Measurements from ENCODE around the gene TMEM9.

The TMEM9 gene

DNA sequence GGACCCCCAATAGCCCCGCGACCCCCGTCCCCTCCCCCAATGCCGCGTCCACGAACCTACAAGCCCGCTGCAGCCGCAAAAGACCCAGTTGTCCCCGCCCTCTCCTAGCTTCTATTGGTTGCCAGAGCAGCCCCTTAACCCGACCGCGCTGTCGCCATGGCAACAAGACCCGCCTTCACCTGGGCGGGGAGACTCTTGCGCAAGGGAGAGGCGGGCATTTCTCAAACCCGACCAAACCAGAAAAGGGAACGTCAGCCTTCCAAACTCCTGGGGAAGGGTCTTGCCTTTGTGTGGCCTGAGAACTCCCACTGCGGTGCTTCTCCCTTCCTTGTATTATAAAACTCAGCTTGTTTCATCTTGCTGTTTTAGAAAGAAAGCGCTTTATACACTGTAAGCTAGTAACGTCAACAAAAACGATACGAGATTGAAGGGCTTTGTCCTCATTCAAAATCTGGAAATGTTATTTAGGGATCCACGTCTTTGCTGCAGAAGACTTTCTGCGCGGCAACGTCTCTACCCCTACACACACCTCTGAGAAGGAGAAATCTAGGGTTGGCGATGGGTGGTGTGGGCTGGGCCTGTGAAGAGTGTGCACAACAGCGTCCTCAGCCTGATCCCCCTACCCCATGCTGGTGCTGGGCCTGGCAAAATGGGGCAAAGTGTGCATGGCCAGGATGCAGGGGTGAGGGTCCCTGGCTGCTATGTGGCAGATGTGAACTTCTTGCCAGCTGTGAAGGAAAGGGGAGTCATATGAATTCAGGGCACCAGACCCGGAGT lies at the start of gene TMEM9:
Gene TMEM9 (minus strand): TSS at position 86 of the 777 bp plus-strand sequence. CDS start 551 bp downstream, outside the sequence.
- in situ Hi-C loops (cut with MboI; ENCODE audit: low sequenced_read_pairs), result no loop called here

DNA sequence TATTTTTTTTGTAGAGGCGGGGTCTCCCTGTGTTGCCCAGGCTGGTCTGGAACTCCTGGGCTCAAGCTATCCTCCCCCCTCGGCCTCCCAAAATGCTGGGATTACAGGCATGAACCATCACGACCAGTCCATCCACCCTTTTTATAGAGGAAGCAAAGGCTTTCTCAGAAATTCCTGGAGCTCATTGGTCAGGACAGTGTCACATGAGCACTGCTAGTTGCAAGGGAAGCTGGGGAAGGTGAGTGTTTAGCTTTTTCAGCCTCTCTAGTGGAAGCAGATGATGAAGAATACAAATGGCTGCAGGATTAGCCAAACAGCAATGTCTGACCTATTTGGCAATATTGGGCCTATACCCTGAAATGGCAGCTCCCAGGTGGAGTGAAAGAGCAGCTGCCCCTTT lies 44.3 kb upstream of the TMEM9 start:
- in situ Hi-C loops (cut with MboI; ENCODE audit: low sequenced_read_pairs), result no loop called here

GRCh38 chr1:201194046-201194445 lies 39.8 kb upstream of the TMEM9 start:
- in situ Hi-C loops (cut with MboI; ENCODE audit: low sequenced_read_pairs), result no loop called here

GRCh38 chr1:201192261-201192788 lies 38.1 kb upstream of the TMEM9 start:
- in situ Hi-C loops (cut with MboI; ENCODE audit: low sequenced_read_pairs), result no loop called here

- in situ Hi-C loops (cut with MboI; ENCODE audit: low sequenced_read_pairs), result no loop called here
Measured at GRCh38 chr1:201191653-201192260, 37.5 kb upstream of the TMEM9 start.

GRCh38 chr1:201190624-201191051 lies 36.4 kb upstream of the TMEM9 start, which contains the start of gene IGFN1:
TSS of gene IGFN1 (plus strand) at chr1:201190824. CDS start at chr1:201193294, 2,470 bp downstream.
- in situ Hi-C loops (cut with MboI; ENCODE audit: low sequenced_read_pairs), result no loop called here

GRCh38 chr1:201190005-201190404 lies 35.7 kb upstream of the TMEM9 start:
- in situ Hi-C loops (cut with MboI; ENCODE audit: low sequenced_read_pairs), result no loop called here

GRCh38 chr1:201189085-201189484 lies 34.8 kb upstream of the TMEM9 start:
- in situ Hi-C loops (cut with MboI; ENCODE audit: low sequenced_read_pairs), result no loop called here

GRCh38 chr1:201186192-201186591 lies 31.9 kb upstream of the TMEM9 start:
- in situ Hi-C loops (cut with MboI; ENCODE audit: low sequenced_read_pairs), result no loop called here

GRCh38 chr1:201185527-201186128 lies 31.4 kb upstream of the TMEM9 start:
- in situ Hi-C loops (cut with MboI; ENCODE audit: low sequenced_read_pairs), result no loop called here

DNA sequence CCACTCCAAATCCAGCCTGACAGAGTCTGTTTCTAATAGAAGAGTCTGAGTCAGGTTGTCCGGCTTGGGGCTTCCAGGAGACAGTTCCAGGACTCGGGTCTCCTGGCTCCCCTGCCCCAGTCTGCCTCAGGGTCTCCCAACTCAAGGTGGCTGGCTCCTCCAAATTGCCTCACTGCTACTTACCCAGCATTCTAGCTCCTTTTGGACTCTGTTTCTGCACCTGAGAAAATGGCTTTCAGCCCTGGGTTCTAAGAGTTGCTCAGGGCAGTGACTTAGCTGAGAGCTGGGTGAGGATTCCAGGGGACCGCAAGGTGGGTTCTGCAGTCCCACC lies 30.8 kb upstream of the TMEM9 start:
- in situ Hi-C loops (cut with MboI; ENCODE audit: low sequenced_read_pairs), result no loop called here

DNA sequence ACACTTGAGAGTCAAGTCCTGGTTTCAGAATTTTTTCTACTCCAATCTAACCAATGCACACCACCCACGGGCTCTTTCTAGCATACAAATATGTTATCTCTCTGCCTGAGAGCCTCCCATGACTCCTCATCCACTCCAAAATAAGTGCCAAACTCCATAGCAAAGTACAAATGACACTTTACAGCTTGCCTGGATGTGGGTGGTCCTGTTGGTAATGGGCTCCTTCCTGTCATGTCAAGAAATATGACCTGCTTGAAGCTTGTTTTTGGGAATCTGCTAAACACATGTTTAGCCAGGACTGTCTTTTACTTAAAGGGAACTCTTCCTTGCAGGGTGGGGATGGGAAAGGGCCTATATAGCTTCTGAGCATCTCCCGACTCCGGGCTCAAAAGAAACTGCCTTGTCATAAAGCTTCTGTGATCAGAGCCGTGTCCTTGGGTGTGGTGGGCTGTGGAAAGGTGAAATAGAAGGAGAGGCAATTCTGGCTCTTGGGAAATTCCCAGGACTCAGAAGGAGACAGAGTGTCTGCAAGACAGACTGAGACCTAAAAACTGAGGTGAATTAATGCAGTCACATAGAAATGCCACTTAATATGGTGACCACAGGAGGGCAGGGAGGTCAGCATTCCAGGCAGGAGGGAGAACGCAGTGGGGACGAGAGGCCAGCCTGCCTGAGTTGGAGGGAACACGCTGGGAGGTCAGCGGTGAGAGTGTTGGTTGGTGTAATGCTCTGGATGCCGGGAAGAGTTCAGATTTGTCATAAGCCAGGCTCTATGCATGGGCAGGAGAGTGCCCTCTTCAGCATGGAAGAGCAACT lies 30.2 kb upstream of the TMEM9 start:
- in situ Hi-C loops (cut with MboI; ENCODE audit: low sequenced_read_pairs), result no loop called here

- in situ Hi-C loops (cut with MboI; ENCODE audit: low sequenced_read_pairs), result no loop called here
Measured at GRCh38 chr1:201183753-201184152, 29.5 kb upstream of the TMEM9 start.

GRCh38 chr1:201183209-201183608 lies 28.9 kb upstream of the TMEM9 start:
- in situ Hi-C loops (cut with MboI; ENCODE audit: low sequenced_read_pairs), result no loop called here

DNA sequence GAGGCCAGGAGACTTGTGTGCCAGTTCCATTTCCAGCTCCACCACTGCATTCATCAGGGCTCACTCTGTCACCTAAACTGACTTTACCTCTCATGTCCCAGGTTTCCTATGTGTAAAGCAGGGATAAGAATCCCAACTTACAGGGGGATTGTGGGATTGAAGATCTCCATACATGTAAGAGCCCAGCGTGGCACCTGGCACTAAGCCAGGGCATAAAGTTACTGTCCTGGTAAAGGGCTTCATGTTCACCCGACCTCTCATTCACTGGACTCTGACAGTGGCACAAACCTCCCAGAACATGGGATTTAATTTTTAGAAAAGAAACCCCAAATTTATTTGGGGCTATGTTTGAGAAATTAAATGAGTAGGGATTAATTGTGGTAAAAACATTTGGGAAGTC lies 27.5 kb upstream of the TMEM9 start:
- in situ Hi-C loops (cut with MboI; ENCODE audit: low sequenced_read_pairs), result no loop called here

GRCh38 chr1:201181323-201181722 lies 27.0 kb upstream of the TMEM9 start:
- in situ Hi-C loops (cut with MboI; ENCODE audit: low sequenced_read_pairs), result no loop called here

DNA sequence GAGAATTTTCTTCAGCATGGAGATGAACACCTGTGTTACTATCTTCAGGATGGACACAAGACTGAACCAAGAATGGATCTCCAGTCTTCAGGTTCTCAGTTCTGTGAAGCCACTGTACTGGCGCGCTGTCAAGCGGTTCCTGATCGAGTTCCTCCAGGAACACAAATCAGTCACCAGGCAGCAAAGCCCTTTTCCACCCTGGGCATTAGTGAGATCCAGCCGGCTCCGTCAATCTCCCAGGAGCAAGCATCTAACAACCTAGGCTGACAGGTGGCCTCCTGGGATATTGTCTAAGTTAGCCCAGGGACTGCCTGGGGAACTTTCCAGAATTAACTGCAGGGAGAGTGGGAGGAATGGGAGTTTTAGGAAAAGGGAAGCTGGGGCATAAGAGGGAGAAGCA lies 26.6 kb upstream of the TMEM9 start:
- in situ Hi-C loops (cut with MboI; ENCODE audit: low sequenced_read_pairs), result no loop called here

DNA sequence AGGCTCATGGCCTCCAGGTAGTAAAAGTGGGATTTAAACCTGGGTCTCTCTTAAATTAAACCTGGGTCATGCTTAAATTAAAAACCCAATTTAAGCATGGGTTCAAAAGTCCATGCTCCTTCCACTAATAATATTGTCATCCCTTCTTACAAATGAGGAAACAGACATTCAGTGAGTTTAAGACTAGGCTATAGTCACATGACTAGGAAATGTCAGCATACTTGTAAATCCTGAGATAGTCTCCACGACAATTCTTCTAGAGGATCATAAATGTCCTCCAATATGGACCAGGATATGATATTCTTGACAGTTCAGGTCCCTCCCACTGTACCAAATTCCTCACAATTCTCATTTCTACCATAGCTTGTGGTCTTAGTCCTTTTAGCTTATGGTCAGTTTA lies 25.9 kb upstream of the TMEM9 start:
- in situ Hi-C loops (cut with MboI; ENCODE audit: low sequenced_read_pairs), result no loop called here

- in situ Hi-C loops (cut with MboI; ENCODE audit: low sequenced_read_pairs), result no loop called here
Measured at GRCh38 chr1:201178718-201179117, 24.4 kb upstream of the TMEM9 start.

- in situ Hi-C loops (cut with MboI; ENCODE audit: low sequenced_read_pairs), result no loop called here
Measured at GRCh38 chr1:201176940-201177339, 22.7 kb upstream of the TMEM9 start.
